DMS153 (cell line): ENCODE data around the gene SPATA6L.

Experiments used
- DNase-seq: peaks from one replicate; lab custom pipeline; 2025; lab: John Stamatoyannopoulos, UW

The SPATA6L gene

DNA sequence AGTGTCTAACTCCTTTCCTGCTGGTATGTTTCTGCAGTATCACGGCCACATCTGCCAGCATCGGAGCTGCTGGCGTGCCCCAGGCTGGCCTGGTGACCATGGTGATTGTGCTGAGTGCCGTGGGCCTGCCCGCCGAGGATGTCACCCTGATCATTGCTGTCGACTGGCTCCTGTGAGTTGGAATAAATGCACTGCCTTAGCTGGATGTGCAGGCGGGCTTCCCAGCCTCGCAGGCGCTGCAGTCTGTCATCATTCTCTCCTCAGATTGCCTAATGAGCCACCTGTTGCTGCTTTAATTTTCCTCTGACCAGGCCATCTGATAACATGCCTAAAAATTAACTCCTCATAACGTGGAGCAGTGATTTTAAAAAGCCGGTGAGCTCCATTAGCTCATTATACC, 83.3 kb downstream of the SPATA6L start:
- no peak for DNase-seq

DNA sequence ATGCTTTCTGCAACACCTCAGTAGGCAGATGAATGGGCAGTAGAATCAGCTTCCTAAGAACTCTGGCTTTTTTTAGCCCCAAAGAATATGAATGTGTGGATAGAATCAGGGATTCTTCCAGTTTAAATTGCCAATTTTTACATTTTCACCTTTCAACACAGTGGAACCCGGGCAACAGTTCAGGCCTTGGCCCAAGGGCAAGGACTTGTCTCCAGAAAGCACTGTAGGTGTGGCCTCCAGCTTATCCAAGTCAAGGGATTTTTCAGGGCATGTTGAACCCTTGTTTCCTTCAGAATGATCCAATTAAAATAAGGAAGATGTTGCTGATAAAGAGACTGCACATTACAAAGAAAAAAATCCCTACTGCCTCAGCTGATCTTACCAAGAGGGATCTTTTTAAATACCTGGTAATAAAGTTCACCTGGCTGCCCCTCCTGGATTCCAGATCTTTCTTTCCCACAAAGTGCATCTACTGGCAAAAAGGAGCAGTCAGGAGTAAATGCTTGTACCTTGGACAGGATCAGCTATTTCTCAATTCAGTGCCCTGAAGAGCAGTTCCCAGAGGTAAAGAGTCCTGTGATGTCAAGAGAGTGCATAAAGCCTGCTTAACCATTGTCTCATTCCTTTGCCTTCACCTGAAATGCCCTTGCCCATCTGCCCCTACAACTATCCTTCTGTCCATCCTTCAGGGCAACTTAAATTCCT, 84.3 kb downstream of the SPATA6L start:
- no peak for DNase-seq

- DNase-seq = no peak
Observed at GRCh38 chr9:4581035-4581760, 85.1 kb downstream of the SPATA6L start.

- DNase-seq = no peak
Observed at GRCh38 chr9:4579001-4579400, 87.3 kb downstream of the SPATA6L start.

DNA sequence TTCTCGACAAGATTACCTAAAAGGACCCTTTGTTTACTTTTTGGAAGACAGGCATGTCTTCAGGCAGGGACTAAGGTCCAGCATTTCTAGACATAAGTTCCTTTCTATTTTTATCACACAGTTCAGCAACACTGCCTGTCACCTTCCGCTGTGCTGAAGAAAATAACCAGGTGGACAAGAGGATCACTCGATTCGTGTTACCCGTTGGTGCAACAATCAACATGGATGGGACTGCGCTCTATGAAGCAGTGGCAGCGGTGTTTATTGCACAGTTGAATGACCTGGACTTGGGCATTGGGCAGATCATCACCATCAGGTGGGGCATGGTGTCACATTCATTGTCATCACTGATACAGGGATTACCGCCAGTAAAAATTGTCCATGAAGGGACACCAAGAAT, 89.8 kb downstream of the SPATA6L start:
- DNase-seq = no peak

DNA sequence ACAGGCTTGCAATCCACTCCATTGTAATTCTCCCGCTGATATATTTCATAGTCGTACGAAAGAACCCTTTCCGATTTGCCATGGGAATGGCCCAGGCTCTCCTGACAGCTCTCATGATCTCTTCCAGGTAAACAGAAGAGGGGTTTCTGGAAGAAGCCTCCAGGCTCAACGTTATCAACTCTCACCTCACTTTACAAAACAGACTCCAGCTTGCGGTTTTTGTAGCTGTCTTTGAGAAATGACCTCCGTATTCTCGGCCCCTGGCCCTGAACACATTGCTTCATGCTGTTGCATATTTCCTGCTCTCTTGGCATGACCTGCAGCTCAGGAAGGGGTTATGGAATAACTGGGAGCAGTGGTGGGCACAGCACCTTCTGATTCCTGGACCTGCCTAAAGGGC, 90.3 kb downstream of the SPATA6L start:
- DNase-seq = no peak

DNA sequence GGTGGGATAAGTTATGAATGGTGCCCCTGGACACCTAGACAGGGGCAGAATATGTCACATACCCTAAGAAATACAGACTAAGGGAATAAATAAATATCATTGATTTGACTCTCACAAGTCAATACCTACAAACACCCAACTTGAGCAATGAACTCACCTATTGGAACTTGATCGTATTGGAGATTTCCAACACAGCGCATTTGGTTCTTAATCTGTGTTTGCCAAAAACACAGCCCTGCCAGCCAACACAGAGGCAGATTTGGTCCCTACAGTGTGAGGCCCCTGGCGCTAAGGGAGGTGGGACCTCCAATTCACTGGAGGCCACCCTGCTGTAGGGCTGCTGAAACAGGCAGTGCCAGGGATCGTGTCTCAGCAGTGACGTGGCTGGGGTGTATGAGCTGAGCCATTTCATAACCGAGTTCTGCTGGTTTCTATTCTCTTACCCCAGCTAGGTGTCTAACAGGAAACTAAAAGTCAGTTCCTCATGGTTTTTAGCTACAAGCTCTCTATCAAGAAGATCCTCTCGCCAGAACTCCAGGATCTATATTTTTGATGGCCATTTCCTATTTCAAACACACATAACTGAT, 91.5 kb downstream of the SPATA6L start:
- DNase-seq = no peak

GRCh38 chr9:4573634-4574389, 92.5 kb downstream of the SPATA6L start:
- DNase-seq = no peak

- no peak for DNase-seq
Observed at GRCh38 chr9:4573176-4573575, 93.1 kb downstream of the SPATA6L start.

DNA sequence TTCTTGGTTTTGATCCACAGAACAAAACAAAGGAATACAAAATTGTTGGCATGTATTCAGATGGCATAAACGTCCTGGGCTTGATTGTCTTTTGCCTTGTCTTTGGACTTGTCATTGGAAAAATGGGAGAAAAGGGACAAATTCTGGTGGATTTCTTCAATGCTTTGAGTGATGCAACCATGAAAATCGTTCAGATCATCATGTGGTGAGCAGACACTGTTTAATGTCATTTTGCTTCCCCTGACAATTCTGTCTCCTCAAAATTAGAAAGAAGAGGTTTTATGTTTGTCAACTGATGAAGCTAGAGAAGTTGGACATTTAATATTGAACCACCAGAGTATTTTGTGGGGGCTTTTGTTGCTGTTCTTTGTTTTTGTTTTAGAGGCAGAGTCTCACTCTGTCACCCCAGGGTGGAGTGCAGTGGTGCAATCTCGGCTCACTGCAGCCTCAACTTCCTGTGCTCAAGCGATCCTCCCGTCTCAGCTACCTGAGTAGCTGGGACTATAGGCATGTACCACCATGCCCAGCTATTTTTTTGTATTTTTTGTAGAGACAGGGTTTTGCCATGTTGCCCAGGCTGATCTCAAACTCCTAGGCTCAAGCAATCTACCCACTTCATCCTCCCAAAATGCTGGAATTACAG, 94.0 kb downstream of the SPATA6L start:
- DNase-seq = no peak

DNA sequence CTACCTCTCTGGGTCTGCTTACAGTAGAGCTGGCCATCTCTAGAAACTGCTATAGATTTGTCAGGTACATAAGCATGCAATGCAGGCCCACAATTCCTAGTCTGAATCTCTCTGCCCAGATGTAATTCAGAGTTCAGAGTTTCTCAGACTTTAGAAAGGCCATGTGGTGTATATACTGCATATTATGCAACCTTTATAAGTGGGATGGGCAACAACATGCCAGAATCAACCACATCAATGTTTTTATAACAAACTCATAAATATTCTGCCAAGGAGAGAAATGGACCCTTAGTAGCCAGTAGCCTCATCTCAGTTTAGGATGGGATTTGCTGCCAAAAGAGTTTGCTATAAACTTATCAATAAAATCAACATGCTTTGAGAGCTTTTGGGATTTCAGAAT, 97.2 kb downstream of the SPATA6L start:
- DNase-seq = no peak

- DNase-seq = no peak
Observed at GRCh38 chr9:4567601-4568000, 98.7 kb downstream of the SPATA6L start.

- no peak for DNase-seq
Observed at GRCh38 chr9:4566806-4567205, 99.5 kb downstream of the SPATA6L start.

DNA sequence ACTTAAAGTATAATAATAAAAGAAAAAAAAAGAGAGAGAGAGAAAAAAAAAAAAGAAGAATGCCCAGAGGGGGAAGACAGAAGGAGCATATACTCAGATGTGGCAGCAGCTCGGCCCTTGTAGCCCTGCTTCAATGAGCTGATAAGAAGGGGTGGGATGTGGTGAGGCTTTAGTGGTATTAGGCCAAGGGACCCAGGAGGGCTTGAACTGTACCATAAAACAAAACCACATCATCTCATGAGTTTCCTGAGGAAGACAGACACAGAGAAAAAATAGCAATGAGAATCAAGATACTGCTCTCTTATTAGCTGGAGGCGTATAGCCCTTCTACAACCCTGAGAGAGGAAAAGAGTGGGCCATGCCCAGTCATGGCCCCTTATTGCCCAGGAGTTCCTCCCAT, 103.2 kb downstream of the SPATA6L start:
- no peak for DNase-seq

DNA sequence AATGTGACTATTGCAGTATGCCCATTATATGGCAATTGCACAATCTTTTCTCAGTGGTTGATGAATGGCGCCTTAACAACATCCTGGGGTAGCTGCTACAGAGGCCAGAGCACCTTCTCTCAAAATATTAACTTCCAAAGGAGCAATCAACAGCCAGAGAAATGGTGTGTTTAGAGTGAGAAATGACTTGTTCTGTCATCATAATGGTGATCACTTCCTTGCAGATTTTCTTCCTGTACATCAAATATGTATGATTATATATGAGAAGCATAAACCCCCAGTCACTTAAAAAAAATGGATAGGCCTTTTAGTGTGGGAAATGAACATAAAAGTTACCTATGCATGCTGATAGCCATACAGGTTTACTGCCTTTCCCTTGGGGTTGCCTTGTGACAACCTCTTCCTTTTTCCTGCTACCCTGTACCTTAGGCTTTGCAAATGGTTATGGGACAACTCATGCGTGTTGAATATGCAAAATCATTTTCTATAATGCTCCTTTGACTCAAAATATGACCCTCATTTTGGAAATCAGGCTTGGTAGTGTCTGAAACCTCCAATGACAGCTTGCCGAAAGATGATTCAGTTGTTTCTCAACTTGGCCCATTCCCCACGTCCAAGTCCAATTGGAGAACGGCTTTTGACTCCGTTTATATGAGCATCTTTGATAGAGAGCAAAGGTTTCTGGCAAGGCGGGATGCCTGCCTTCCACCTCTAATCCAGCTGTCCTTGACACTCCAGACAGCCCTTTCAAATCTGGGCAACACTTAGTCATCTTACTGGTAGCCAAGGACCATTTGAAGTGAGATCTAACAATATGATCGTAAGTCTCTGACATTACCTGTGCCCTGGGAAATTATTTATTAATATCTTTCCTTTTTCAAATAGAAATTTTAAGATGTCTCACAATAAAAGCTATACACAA, 106.8 kb downstream of the SPATA6L start:
- DNase-seq = no peak

DNA sequence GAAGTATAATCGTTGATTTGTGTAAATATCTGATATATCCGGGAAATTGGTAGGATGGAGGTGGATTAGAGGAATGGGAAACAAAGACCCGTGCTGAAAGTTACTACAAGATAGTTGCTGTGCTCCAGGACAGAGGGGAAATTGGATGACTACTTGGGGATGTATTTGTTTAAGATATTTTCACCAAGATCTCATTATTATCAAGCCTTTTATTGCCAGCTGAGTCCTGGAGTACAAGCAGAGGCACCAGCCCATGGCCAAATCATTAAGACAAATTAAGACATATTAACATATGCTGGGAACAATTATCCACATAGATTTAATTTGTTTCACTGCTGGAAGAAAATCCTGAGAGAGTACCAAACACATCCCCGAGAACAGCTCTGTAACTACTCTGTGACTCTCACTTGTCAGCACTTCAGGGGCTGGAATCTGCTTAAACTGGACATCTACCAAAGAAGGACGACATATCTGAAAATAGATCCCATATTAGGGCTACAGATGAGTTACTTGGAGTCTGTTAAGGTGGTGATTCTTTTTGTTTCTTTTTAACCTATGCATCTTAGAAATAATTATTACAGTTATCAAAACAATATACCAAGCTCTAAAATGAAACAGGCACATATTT, 107.8 kb downstream of the SPATA6L start:
- DNase-seq = no peak

DNA sequence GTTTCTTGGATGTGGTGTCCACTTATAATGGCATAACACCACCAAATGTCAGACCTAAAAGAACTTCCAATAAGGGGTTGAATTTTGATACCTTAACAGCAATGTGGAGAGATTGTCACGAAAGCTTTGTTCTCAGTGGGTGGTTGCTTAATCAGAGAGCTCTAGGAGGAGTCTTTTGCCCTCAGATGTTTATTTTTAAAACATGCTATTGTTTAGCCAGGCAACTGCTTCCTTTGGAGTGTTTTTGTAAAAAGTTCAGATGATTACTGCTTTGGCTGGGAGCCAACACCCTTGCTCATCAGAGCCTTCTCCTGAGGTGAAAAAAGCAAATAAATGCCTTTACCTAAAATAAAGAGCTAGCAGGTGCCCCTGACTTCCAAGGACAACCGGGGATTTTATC, 111.0 kb downstream of the SPATA6L start:
- no peak for DNase-seq

- no peak for DNase-seq
Observed at GRCh38 chr9:4553951-4554381, 112.3 kb downstream of the SPATA6L start.

DNA sequence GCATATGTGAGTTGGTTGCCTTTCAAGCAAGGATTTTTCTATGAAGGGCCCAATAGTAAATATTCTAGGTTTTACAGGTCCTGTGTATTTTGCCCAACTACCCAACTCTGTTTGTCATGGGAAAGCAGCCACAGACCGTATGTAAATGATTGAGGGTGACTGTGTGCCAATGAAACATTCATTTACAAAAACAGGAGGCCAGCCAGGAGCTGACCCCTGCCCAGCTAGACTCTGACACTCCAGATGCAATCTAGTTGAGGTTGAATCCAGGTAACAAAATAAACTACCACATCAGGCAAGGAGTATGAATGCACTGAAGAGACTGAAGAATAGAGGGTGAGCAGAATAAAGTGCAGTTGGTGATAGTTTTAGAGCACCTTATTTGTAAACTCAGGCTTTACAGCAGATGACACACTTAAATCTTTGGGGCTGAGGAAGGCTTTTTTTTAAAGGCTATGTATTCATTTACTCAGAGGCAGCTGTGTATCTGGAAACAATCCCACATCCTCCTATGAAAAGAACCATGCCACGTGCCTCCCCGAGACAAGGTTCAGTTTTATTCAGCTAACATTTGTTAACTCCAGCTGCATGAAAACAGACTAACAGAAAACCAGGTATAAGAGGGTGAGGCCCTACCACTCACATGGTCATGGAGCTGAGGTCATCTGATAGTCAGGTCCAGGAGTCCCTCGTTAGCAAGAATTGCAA, 115.3 kb downstream of the SPATA6L start:
- peak; percentile 20 for DNase-seq

GRCh38 chr9:4549751-4550295, 116.5 kb downstream of the SPATA6L start:
- DNase-seq = no peak
